ENCODE measurements around the gene DCC.

The DCC gene

GRCh38 chr18:53380063-53380639 lies 1040.2 kb downstream of the DCC start:
- no peak for TF ChIP-seq ZFX (IDR thresholded peaks at IDR 0.05)
- TF ChIP-seq, protein P1, sequence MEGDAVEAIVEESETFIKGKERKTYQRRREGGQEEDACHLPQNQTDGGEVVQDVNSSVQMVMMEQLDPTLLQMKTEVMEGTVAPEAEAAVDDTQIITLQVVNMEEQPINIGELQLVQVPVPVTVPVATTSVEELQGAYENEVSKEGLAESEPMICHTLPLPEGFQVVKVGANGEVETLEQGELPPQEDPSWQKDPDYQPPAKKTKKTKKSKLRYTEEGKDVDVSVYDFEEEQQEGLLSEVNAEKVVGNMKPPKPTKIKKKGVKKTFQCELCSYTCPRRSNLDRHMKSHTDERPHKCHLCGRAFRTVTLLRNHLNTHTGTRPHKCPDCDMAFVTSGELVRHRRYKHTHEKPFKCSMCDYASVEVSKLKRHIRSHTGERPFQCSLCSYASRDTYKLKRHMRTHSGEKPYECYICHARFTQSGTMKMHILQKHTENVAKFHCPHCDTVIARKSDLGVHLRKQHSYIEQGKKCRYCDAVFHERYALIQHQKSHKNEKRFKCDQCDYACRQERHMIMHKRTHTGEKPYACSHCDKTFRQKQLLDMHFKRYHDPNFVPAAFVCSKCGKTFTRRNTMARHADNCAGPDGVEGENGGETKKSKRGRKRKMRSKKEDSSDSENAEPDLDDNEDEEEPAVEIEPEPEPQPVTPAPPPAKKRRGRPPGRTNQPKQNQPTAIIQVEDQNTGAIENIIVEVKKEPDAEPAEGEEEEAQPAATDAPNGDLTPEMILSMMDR (conservative IDR thresholded peaks at IDR 0.05), result peak; percentile 79
- H3K27ac ChIP-seq, result no peak overlapping the region

- TF ChIP-seq, protein P1 (conservative IDR thresholded peaks at IDR 0.05), result no peak
- no peak for TF ChIP-seq ZFX (IDR thresholded peaks at IDR 0.05)
- no peak overlapping the region for H3K27ac ChIP-seq
Measured at GRCh38 chr18:53382870-53383269, 1042.9 kb downstream of the DCC start.

- TF ChIP-seq, protein P1 (conservative IDR thresholded peaks at IDR 0.05), result no peak
- no peak for TF ChIP-seq ZFX (IDR thresholded peaks at IDR 0.05)
- no peak overlapping the region for H3K27ac ChIP-seq
Measured at GRCh38 chr18:53385889-53386288, 1045.9 kb downstream of the DCC start.

- H3K27ac ChIP-seq, result no peak overlapping the region
- TF ChIP-seq, protein P1 (conservative IDR thresholded peaks at IDR 0.05), result no peak
- no peak for TF ChIP-seq ZFX (IDR thresholded peaks at IDR 0.05)
Measured at GRCh38 chr18:53387581-53387980, 1047.6 kb downstream of the DCC start.

DNA sequence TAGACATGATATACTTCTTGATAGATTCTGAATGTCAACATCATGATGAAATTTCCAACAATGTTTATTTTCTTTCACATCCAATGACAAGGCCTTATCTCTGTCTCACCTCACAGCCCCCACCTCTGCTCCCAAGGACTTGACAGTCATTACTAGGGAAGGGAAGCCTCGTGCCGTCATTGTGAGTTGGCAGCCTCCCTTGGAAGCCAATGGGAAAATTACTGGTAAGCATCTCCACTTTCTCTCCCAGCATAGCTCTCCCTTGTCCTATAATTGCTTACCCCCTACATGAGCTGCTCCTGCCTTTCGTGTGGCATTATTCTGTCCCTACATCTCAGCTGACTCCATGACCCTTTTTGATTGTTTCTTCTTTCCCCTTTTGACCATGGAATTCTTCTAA lies 1062.7 kb downstream of the DCC start:
- H3K27ac ChIP-seq, result no peak overlapping the region
- TF ChIP-seq, protein P1 (conservative IDR thresholded peaks at IDR 0.05), result no peak
- TF ChIP-seq ZFX (IDR thresholded peaks at IDR 0.05), result no peak

- TF ChIP-seq ZFX (IDR thresholded peaks at IDR 0.05), result no peak
- TF ChIP-seq, protein P1 (conservative IDR thresholded peaks at IDR 0.05), result no peak
- H3K27ac ChIP-seq, result no peak overlapping the region
Measured at GRCh38 chr18:53408271-53408670, 1068.3 kb downstream of the DCC start.

GRCh38 chr18:53411511-53411910 lies 1071.5 kb downstream of the DCC start:
- H3K27ac ChIP-seq, result no peak overlapping the region
- no peak for TF ChIP-seq ZFX (IDR thresholded peaks at IDR 0.05)
- TF ChIP-seq, protein P1 (conservative IDR thresholded peaks at IDR 0.05), result no peak

Data from C4-2B (cell line).